Measurements from ENCODE around the gene LDLRAD4.

- TF ChIP-seq CTCF (IDR thresholded peaks at IDR 0.05) (no peak), EZH2 (IDR thresholded peaks at IDR 0.05; ENCODE audit: borderline replicate concordance, insufficient read depth, low read depth, low read length, poor library complexity, severe bottlenecking) (no peak)
These were observed 439.4 kb downstream of the LDLRAD4 start for GRCh38 chr18:13657974-13658373.
